ENCODE results near the gene PATL1.

PATL1 gene

DNA sequence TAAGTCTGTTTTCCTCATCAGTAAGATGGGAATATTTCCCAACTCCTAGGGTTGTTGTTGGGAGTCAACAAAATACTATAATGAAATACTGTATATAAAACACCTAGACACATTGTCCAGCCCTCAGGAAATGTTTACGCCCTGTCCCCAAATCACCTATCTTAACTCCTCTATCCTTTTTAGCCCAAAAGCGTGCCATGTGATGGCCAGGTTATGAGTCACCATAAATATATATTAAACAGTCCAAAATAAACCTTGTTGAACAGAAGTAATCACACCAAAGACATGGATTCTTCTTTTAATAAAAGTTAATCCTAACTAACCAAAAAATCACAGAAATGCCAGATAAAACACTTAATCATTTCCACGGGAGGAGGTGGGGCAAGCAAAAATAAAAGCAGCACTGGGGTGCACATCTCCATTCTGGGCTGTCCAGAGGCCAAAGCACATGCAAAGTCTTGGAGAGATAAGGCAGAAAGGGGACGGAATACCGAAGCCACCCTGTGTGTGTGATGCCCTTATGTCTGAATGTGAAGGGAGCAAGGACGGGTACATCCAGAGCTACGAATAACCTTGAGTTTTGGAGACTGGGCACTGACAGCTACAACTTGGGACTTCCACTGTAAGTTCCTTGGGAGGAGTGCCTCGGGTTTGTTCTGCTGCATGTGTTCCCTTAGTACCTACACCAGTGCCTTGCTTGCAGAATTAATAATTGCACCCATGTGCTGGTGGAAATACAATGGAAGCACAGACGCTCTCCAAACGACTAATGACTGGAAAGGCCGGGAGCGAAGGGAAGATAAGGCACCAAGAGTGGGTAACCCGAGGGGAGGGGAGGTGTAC, 54.3 kb downstream of the PATL1 start:
- DNase-seq (ENCODE audit: low spot score): no peak

GRCh38 chr11:59611570-59612565, 57.0 kb downstream of the PATL1 start:
- no peak for DNase-seq (ENCODE audit: low spot score)

DNA sequence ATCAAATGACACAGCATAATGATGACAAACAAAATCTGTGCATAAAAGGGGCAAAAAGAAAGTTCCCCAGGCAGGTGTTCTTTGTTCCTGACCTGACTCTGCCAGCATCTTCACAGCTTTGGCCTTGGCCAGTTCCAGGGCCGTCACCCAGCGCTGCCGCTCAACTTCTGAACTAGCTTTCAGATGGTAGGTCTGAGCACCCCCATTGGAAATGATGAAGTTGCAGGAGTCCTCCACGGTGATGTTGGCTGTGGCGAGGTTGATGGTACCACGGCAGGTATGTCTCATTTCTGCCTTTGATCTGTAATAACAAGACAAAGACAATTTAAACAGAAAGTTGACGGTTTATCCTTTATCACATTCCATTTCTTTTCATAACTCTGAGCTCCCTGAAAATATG, 58.5 kb downstream of the PATL1 start:
- no peak for DNase-seq (ENCODE audit: low spot score)

GRCh38 chr11:59607703-59608454, 61.0 kb downstream of the PATL1 start:
- no peak for DNase-seq (ENCODE audit: low spot score)

- no peak for DNase-seq (ENCODE audit: low spot score)
These were observed 66.4 kb downstream of the PATL1 start for GRCh38 chr11:59602432-59602831.

- no peak for DNase-seq (ENCODE audit: low spot score)
These were observed 67.0 kb downstream of the PATL1 start for GRCh38 chr11:59601788-59602187.

- DNase-seq (ENCODE audit: low spot score): no peak
These were observed 68.2 kb downstream of the PATL1 start for GRCh38 chr11:59600636-59601035.

DNA sequence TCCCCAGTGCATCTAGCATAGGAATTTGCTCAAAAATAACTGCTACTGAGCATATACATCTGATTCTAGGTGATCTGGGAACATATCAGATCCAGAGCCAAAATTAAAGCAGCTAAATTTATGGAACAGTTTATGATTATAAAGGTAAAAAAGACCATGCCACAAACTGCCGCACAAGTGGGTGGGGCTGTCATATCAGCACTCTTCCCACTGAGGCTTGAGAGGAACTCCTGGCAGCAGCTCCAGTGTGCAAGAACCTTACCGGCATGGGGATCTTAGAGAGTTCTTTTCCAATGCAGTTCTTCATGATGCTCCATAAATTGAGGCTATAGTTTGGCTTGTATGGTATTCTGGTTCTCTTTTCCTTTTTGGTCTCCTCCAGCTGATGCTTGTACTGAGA, 68.6 kb downstream of the PATL1 start:
- DNase-seq (ENCODE audit: low spot score): no peak

DNA sequence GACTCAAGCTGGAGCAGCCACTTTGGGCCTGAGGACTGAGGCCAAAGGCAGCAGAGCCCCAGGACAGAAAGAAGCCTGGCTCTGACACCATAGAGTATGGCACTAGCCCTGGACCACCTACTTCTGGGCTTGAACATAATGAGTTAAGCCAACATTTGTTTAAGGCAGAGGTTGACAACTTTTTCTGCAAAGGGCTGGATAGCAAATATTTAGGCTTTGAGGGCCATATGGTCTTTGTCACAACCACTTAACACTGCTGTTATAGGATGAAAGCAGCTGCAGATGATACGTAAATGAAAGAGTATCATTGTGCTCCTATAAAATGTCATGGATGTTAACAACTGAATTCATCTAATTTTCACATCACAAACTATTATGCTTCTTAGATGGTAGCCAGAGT, 69.9 kb downstream of the PATL1 start:
- no peak for DNase-seq (ENCODE audit: low spot score)
